Activated T-cell treated with anti-CD3 and anti-CD28 coated beads for 1 hour (primary cell): ENCODE measurements around the gene FGF12.

Experiments used
- DNase-seq: peaks from one replicate; pipeline ENCODE4 v3.0.0-alpha.2; 2020; ENCODE audit warnings: low read depth

FGF12 gene

DNA sequence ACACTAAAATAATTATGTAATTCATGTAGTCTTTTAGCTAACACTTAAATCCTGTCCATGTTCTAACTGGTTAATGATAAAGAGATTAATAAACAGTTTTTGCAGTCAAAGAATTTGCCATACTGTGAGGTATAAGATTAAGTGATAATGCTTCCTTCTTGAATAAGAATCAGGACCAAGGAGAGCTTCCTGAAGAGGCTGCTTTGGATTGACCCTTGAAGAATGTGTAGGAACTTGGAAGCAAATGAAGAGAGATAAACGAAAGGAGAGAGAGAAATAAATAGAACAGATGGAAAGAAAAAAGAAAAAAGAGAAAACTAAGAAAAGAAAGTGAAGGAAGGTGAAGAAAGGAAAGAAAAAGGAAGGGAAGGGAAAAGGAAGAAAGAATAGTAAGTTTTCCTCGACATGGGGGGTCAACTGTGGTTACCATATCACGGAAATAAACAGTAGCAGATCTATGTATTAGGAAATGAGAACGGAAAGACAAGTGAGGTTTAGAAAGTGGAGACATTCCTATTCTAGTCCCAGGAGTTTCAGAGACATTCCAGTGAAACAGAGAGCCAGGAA lies 539.8 kb downstream of the FGF12 start:
- DNase-seq = no peak

GRCh38 chr3:192186498-192186897 lies 540.8 kb downstream of the FGF12 start:
- DNase-seq = no peak

DNA sequence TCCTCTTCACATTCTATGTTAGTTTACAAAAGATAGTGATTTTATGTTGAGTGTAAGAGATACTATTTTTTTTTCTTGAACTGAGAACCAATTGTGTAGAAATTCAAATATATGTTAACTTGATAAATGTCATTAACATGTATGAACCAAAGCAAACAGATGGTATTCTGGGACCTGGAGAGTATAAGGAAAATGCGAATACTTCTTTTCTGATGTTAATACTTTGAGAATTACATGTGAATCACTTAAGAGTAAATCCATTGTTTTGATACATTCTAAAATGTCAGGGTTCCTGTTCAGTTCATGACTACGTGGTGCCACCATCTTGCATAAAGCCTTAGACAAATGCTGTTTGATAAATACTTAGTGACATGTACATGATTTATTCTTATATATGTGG lies 541.3 kb downstream of the FGF12 start:
- no peak for DNase-seq

DNA sequence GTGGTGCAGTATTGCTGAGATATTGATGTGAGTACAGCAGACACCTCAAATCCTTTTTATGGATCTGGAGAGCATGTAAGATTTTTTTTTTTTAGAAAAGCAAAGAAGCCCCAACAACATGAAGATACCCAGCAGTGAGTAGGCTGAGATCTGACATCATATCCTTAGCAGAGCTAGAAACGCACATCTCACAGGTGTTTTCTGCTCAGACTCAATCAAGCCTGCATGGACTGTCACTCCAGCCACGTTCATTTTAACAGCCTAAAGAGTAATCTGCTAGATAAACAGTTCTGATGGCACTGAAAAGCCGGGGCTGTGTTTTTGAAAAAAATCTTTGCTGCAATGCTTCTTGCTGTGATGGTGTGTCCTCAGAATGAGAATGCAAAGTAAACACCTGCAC lies 544.2 kb downstream of the FGF12 start:
- DNase-seq = no peak

DNA sequence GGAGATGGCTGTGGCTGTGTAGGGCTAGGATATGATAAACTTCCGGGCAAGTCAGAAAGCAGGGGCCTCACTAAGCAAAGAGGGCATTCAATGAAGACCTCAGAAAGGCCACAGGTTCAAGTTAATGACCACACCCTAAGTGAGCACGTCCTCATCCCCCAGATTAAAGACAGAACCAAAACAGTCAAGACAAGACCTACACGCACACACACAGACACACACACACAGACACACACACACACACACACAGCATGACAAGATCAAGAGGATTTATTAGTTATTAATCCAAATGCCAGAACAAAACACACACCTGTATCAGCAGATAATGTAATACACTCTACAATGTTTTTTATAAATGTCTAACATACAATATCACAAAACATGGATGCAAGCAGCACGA lies 546.2 kb downstream of the FGF12 start:
- DNase-seq = no peak

- DNase-seq = no peak
These were observed 550.0 kb downstream of the FGF12 start for GRCh38 chr3:192177383-192177782.

GRCh38 chr3:192174283-192174682 lies 553.1 kb downstream of the FGF12 start:
- DNase-seq = no peak

GRCh38 chr3:192171213-192171612 lies 556.1 kb downstream of the FGF12 start:
- DNase-seq = no peak

- DNase-seq = no peak
These were observed 556.7 kb downstream of the FGF12 start for GRCh38 chr3:192170659-192171058.

DNA sequence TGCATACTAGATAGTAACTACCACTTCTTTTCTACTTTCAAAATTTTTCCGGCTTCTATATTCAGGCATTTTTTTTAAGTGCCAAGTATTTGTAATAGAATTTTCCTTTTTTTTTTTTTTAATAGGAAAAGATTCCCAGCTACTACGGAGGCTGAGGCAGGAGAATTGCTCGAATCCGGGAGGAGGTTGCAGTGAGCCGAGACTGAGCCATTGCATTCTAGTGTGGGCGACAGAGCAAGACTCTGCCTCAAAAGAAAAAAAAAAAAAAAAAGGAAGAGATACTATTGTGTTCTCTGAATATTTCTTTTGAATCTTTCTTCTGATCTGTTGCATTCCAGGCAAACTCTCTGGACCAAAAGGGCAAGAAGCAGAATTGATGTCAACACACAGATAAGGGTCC lies 557.3 kb downstream of the FGF12 start:
- DNase-seq = no peak

DNA sequence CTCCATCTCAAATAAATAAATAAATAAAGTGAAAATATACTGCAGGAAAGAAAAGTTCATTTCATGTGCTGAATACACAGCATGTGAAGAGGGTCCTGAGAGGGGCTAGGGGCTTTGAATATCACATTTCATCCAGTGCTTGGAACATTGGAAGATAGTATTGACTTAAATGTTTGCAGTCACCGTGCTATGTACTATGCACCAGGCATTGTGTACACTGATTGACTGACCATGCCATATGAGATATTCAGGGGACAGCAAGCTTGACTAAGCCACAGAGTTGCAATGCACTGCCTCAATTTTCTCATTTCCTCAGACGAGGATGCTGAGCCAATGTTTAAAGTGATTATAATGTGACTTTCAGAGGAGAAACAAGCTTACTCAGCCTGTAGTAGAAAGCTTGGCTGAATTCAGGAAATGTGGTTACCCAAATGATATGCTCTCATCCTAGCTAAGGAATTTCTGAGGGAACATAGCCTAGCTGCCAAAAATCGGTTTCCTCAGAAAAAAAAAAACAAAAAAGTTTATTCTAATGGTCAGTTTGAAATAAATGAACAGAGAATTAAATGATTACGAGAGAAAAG lies 557.9 kb downstream of the FGF12 start:
- DNase-seq = no peak

GRCh38 chr3:192168202-192168601 lies 559.1 kb downstream of the FGF12 start:
- DNase-seq = no peak

- DNase-seq = no peak
These were observed 561.8 kb downstream of the FGF12 start for GRCh38 chr3:192165552-192165951.

- DNase-seq = no peak
These were observed 565.7 kb downstream of the FGF12 start for GRCh38 chr3:192161661-192162060.

- no peak for DNase-seq
These were observed 571.0 kb downstream of the FGF12 start for GRCh38 chr3:192156382-192156781.

DNA sequence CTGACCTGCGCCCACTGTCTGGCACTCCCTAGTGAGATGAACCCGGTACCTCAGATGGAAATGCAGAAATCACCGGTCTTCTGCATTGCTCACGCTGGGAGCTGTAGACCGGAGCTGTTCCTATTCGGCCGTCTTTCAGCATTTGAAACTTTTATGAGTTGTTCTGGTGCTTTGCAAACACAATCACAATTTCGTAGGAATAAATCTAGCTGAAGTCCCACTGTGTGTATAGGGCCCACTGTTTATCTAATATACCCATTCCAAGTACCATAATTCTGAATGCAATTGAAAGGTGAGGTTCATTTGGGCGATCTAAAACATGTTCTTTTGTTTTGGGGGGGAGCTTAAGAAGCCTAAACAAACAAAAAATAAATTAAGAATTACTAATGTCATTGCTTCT lies 572.1 kb downstream of the FGF12 start:
- DNase-seq = no peak

- no peak for DNase-seq
These were observed 594.1 kb downstream of the FGF12 start for GRCh38 chr3:192133271-192133670.

DNA sequence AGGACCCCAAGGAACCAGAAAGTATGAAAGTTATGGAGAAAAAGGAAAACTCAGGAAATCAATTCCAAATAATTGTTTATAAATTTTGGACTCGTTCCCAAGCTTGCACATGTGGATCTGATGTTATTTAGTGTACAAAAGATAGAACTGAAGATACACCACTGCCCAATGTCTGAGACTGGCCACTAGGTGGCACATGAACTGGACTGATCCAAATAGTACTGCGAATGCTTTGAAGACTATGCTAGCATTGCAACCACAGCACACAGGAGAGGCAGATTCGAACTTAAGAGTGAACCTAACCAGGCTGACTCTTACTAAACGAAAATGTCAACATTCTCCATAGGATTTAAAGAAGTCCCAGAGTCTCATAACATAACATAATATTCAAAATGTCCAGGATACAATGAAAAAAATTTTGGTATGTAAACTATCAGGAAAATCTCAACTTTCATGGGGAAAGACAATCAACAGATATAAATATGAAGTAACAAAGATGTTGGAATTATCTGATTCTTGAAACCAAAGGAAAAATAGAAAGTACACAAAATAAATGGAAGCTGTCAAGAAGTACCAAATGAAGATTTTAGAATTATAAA lies 596.7 kb downstream of the FGF12 start:
- no peak for DNase-seq

- no peak for DNase-seq
These were observed 597.8 kb downstream of the FGF12 start for GRCh38 chr3:192129586-192129985.

GRCh38 chr3:192128922-192129321 lies 598.4 kb downstream of the FGF12 start:
- no peak for DNase-seq

DNA sequence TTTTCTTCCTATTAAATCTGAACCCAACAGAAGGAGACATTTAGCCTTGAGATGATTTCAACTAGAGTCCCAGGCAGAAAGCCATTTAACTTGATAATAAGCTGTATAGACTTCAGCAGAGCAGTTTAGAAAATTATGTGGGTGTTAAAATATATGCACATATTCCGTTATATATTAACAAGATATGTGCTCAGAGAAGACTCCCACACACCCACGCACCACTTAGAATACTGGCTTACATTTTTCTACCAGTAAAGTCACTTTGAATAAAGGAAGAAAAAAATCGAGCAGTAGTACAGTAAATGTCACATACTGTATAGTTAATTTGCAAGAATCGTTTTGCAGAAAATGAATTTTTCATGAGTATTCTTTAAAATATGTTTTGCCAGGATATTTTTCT lies 599.3 kb downstream of the FGF12 start:
- DNase-seq = no peak

- no peak for DNase-seq
These were observed 604.3 kb downstream of the FGF12 start for GRCh38 chr3:192122832-192123594.

GRCh38 chr3:192121923-192122322 lies 605.4 kb downstream of the FGF12 start:
- no peak for DNase-seq
